ENCODE results near the gene RAET1L. TPM values are rescaled to one million over a fixed set of nuclear protein-coding genes. Genes with fewer than 3 reads are reported as not detected.

The RAET1L gene
- total RNA-seq, 4 donors from 2014 or later = not detected

DNA sequence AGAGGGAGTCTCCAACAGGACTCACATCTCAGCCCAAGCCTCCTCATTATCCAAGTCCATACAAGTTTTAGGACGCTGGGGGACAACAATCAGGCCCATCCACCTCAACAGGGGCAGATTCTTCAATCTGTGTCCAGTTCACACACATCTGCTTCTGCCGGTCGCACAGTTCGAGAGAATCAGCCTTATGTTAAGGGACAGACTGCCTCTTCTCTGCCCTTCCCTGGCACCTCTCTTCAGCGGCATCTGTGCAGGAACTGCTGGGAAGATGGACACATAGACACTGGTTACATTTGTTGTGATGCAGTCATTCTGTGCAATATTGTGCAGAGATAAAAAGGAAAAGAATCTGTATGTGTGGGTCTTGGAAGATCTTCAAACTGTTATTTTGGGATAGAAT, 40.6 kb downstream of the RAET1L start:
- TF ChIP-seq, protein P1, sequence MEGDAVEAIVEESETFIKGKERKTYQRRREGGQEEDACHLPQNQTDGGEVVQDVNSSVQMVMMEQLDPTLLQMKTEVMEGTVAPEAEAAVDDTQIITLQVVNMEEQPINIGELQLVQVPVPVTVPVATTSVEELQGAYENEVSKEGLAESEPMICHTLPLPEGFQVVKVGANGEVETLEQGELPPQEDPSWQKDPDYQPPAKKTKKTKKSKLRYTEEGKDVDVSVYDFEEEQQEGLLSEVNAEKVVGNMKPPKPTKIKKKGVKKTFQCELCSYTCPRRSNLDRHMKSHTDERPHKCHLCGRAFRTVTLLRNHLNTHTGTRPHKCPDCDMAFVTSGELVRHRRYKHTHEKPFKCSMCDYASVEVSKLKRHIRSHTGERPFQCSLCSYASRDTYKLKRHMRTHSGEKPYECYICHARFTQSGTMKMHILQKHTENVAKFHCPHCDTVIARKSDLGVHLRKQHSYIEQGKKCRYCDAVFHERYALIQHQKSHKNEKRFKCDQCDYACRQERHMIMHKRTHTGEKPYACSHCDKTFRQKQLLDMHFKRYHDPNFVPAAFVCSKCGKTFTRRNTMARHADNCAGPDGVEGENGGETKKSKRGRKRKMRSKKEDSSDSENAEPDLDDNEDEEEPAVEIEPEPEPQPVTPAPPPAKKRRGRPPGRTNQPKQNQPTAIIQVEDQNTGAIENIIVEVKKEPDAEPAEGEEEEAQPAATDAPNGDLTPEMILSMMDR (IDR thresholded peaks at IDR 0.05; ENCODE audit: low read depth) = no peak

DNA sequence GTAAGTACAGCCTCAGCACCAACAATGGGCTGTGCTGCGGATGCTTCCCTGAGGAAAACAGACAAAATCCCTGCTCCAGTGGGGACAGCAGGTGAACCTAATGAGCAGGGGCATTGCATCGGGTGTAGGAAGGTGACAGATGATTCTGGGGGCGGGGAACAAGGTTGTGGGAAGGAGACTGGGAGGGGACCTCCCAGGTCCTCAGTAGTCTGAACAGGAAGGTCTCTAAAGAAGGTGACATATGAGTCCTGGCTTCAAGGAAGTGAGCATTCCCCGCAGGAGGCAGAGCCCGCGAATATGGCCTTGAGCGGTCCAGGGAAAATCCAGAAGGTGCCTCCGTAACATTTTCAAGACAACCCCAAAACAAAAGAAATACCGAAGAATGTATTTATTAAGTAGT, 42.2 kb downstream of the RAET1L start:
- TF ChIP-seq, protein P1 (IDR thresholded peaks at IDR 0.05; ENCODE audit: low read depth) = no peak

GRCh38 chr6:149979293-149979692, 46.0 kb downstream of the RAET1L start:
- TF ChIP-seq, protein P1 (IDR thresholded peaks at IDR 0.05; ENCODE audit: low read depth) = no peak

- TF ChIP-seq, protein P1 (IDR thresholded peaks at IDR 0.05; ENCODE audit: low read depth) = no peak
These were observed 46.7 kb downstream of the RAET1L start for GRCh38 chr6:149978610-149979009.

DNA sequence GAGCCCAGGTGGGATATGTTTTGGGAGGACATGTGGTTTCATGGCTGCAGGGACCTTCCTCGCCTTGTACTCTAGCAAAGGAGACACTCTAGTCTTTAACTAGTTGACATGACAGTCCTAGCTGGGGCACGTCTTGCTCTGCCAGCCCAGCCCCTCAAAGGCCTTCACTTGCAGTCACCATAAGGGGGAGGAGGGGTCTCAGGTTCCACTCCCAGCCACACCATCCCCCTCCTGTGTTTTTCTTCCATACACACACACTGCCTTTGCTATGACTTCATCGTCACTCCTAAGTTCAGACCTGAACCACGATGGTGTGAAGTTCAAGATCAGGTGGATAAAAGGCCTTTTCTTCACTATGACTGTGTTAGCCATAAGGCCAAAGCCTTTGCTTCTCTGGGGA, 48.1 kb downstream of the RAET1L start:
- TF ChIP-seq, protein P1 (IDR thresholded peaks at IDR 0.05; ENCODE audit: low read depth) = no peak

GRCh38 chr6:149975400-149975799, 49.9 kb downstream of the RAET1L start:
- TF ChIP-seq, protein P1 (IDR thresholded peaks at IDR 0.05; ENCODE audit: low read depth) = no peak

GRCh38 chr6:149974825-149975224, 50.5 kb downstream of the RAET1L start:
- TF ChIP-seq, protein P1 (IDR thresholded peaks at IDR 0.05; ENCODE audit: low read depth) = no peak

All from subcutaneous adipose tissue (tissue), 4 donors.